Fibroblast of lung (primary cell): Measurements from ENCODE around the gene LRRC66. TPM values are rescaled to one million over a fixed set of nuclear protein-coding genes. Genes with fewer than 3 reads are reported as not detected.

Experiments
- DNase-seq, 2 donors: peaks; one replicate each; pipeline versions ENCODE4 v3.0.0 to v3.0.0-alpha.2; 2010; ENCODE audit warnings: low read depth in 2 of 2
- H2AFZ ChIP-seq: 2 replicates; pipeline ENCODE4 v1.5.1; 2012; ENCODE audit warnings: low read length, control low read depth, inconsistent platforms
- H3K27ac ChIP-seq: 2 replicates; pipeline ENCODE4 v1.5.1; 2011; ENCODE audit warnings: low read length, control low read depth; ENCODE audit not compliant: insufficient read depth
- H3K27me3 ChIP-seq: 2 replicates; pipeline ENCODE4 v1.5.1; 2011; ENCODE audit warnings: mild to moderate bottlenecking, low read length; ENCODE audit not compliant: control insufficient read depth, insufficient read depth
- H3K36me3 ChIP-seq: 2 replicates; pipeline ENCODE4 v1.5.1; 2011; ENCODE audit warnings: low read length; ENCODE audit not compliant: control insufficient read depth, insufficient read depth
- H3K4me1 ChIP-seq: 2 replicates; pipeline ENCODE4 v1.5.1; 2011; ENCODE audit warnings: low read length; ENCODE audit not compliant: control insufficient read depth, insufficient read depth; ENCODE audit errors: extremely low read depth
- H3K4me2 ChIP-seq: 2 replicates; pipeline ENCODE4 v1.5.1; 2011; ENCODE audit warnings: low read length, control low read depth; ENCODE audit not compliant: insufficient read depth; ENCODE audit errors: extremely low read depth
- H3K4me3 ChIP-seq, 4 experiments: fragments of 200-600 bp in 1 of 4; sonication (generic) in 1 of 4; replicated peaks in 1 of 4; 2 replicates each; pipeline ENCODE4 v1.5.1; 2011 to 2016; ENCODE audit warnings: low read length in 4 of 4, low read depth in 3 of 4, mild to moderate bottlenecking in 3 of 4, control low read depth in 2 of 4, inconsistent platforms in 1 of 4, mixed read lengths in 1 of 4; ENCODE audit not compliant: insufficient read depth in 1 of 4; ENCODE audit errors: control extremely low read depth in 1 of 4
- H3K79me2 ChIP-seq: 2 replicates; pipeline ENCODE4 v1.5.1; 2012; ENCODE audit warnings: mild to moderate bottlenecking, low read length, inconsistent platforms; ENCODE audit not compliant: control insufficient read depth, insufficient read depth
- H3K9ac ChIP-seq: 2 replicates; pipeline ENCODE4 v1.5.1; 2011; ENCODE audit warnings: mild to moderate bottlenecking, low read length, control low read depth; ENCODE audit not compliant: insufficient read depth
- H3K9me3 ChIP-seq: 2 replicates; pipeline ENCODE4 v1.5.1; 2012; ENCODE audit warnings: low read depth, low read length; ENCODE audit not compliant: control insufficient read depth, insufficient read depth
- H4K20me1 ChIP-seq: 2 replicates; pipeline ENCODE4 v1.5.1; 2011; ENCODE audit warnings: low read length; ENCODE audit not compliant: control insufficient read depth, insufficient read depth; ENCODE audit errors: extremely low read depth
- EZH2 ChIP-seq: IDR thresholded peaks from 2 replicates; pipeline ENCODE4 v1.5.1; 2012; ENCODE audit warnings: low read length, control low read depth, mild to moderate bottlenecking; ENCODE audit errors: missing control alignments
- polyA plus RNA-seq, 2 donors: library from polyadenylated mRNA; depleted of rRNA in 1 of 2; stranded (reverse) in 1 of 2; unstranded in 1 of 2; fragments of >200 nt; gene quantifications; 2 replicates each; pipeline ENCODE4 v1.2.1, GENCODE V29; 2011 to 2012; ENCODE audit warnings: missing spikeins in 1 of 2
- total RNA-seq: library from RNA; depleted of rRNA; stranded (reverse); fragments of >200 nt; gene quantifications from 2 replicates; pipeline ENCODE4 v1.2.1, GENCODE V29; 2014
- TF ChIP-seq, protein P1 (sequence below), 2 donors: IDR thresholded peaks in 1 of 2; conservative IDR thresholded peaks in 1 of 2; 1 replicate in 1 of 2; 2 replicates in 1 of 2; pipeline ENCODE4 v1.5.1; 2011 to 2012; ENCODE audit warnings: low read length in 2 of 2, control low read depth in 1 of 2, inconsistent platforms in 1 of 2, low read depth in 1 of 2, mild to moderate bottlenecking in 1 of 2

The LRRC66 gene
- total and polyA plus RNA-seq, 2 donors (not counting 1 experiment from before 2014, with no cell fraction given) = 0.17 to 0.83 TPM

DNA sequence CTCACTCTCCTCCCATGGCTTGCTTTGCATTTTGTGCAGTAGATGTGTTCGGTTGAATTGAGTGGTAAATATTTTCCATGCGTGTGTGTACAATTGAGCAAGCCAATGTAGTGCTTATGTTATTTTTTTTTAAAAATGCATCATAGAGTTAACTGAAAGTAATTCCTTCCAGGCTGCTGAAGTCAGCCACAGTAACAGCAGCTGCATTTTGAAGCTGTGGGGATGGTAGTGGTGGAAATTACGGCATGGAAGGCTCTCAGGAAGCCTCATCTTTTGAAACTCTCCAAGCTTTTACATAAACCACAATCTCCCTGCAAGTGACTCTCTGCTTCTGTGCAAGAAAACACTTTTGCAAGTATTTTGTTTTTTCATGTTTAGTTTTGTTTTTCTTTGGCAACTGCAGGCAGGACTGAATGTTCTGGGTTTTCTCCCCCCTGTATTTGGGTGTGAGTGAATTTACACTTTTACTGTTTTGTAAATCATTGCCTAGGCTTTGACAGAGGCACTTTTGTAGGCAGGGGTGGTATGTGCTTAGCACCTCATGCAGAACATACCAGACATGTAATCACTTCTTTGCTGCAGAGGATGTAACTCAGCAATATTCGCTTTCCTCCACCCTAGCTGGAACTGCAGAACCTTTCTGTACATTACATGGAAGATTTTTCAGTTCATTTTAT lies 56.2 kb downstream of the LRRC66 start:
- Histone ChIP-seq H3K36me3 (no peaks in the 10 kb centered on the region), H2AFZ (no peak overlapping the region), H3K27ac (no peak overlapping the region), H3K4me2 (no peak overlapping the region), H3K27me3 (no peaks in the 10 kb centered on the region), H3K9me3 (no peaks in the 10 kb centered on the region), H3K4me3 (no peak overlapping the region), H3K79me2 (no peaks in the 10 kb centered on the region), H4K20me1 (no peaks in the 10 kb centered on the region), H3K9ac (no peak overlapping the region), H3K4me1 (no peaks in the 10 kb centered on the region)
- DNase-seq = no peak
- TF ChIP-seq, protein P1, sequence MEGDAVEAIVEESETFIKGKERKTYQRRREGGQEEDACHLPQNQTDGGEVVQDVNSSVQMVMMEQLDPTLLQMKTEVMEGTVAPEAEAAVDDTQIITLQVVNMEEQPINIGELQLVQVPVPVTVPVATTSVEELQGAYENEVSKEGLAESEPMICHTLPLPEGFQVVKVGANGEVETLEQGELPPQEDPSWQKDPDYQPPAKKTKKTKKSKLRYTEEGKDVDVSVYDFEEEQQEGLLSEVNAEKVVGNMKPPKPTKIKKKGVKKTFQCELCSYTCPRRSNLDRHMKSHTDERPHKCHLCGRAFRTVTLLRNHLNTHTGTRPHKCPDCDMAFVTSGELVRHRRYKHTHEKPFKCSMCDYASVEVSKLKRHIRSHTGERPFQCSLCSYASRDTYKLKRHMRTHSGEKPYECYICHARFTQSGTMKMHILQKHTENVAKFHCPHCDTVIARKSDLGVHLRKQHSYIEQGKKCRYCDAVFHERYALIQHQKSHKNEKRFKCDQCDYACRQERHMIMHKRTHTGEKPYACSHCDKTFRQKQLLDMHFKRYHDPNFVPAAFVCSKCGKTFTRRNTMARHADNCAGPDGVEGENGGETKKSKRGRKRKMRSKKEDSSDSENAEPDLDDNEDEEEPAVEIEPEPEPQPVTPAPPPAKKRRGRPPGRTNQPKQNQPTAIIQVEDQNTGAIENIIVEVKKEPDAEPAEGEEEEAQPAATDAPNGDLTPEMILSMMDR (conservative IDR thresholded peaks at IDR 0.05 in 1 of 2, IDR thresholded peaks at IDR 0.05 in 1 of 2; ENCODE audit: low read depth in 1 of 2, low read length in 2 of 2) = no peak
- no peak for TF ChIP-seq EZH2

DNA sequence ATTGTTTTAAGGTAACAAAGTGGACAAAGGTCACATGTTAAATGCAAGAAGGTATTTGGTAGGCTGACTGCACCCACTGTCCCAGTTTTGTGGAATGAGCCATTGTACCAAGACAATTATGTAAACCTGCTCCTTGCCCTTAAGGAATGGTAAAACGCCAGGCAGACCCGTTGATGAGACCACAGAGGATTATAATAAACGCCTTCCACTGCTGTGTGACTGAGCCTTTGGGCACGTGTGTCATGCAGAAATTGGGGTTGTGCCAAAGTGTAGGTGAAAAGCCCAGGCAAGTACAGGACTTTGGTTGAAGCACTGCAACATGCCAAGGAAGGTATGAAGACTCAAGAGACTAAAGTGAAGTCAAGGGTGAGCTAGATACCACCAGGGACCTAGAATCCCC lies 59.7 kb downstream of the LRRC66 start:
- H3K4me1 ChIP-seq = no peaks in the 10 kb centered on the region
- no peaks in the 10 kb centered on the region for H3K79me2 ChIP-seq
- H3K4me2 ChIP-seq = no peak overlapping the region
- H3K4me3 ChIP-seq = no peak overlapping the region
- H3K27ac ChIP-seq = no peak overlapping the region
- H2AFZ ChIP-seq = no peak overlapping the region
- no peaks in the 10 kb centered on the region for H3K9me3 ChIP-seq
- H3K36me3 ChIP-seq = no peaks in the 10 kb centered on the region
- H3K27me3 ChIP-seq = no peaks in the 10 kb centered on the region
- no peak overlapping the region for H3K9ac ChIP-seq
- DNase-seq = no peak
- H4K20me1 ChIP-seq = no peaks in the 10 kb centered on the region
- TF ChIP-seq EZH2 = no peak
- TF ChIP-seq, protein P1 (conservative IDR thresholded peaks at IDR 0.05 in 1 of 2, IDR thresholded peaks at IDR 0.05 in 1 of 2; ENCODE audit: low read depth in 1 of 2, low read length in 2 of 2) = no peak

DNA sequence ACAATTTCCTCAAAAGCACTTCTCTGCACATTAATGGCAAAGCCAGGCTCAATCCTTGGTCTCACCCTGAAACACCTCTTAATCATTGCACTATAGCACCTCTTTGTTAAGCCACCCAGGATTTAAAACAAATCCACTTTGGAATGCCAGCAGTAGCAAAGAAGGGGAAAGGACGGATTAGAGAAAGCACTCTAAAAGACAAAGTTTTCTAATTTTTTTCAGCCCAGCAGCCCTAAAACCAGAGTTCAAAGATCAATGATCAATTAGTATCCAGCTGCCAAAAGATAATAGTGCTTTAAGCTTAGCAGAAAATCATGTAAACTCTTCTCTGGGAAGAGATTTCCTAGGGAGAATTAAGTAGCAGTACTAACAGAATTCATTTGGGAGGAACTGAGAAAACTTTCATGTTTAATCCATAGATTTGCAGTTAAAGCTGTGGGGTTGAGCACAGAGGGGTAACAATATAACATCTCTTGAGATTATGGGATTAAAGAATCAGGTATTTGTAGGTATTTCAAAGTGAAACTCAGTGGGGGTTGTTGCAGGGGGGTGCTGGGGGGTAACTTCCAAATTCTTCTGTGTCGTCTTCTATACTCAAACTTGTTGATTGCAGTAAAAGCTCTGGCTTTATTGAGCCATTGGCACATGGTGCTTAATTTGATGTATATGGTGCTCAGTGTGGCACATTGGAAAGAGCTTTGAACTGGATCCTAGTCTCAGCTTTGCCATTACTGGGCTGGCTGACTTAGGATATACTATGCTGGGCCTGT lies 61.8 kb downstream of the LRRC66 start:
- TF ChIP-seq, protein P1 (conservative IDR thresholded peaks at IDR 0.05 in 1 of 2, IDR thresholded peaks at IDR 0.05 in 1 of 2; ENCODE audit: low read depth in 1 of 2, low read length in 2 of 2) = no peak
- no peak for TF ChIP-seq EZH2
- Histone ChIP-seq H3K4me1 (no peaks in the 10 kb centered on the region), H3K9me3 (no peaks in the 10 kb centered on the region), H3K27ac (no peak overlapping the region), H3K9ac (no peak overlapping the region), H3K27me3 (no peaks in the 10 kb centered on the region), H3K4me2 (no peak overlapping the region), H3K4me3 (no peak overlapping the region), H4K20me1 (no peaks in the 10 kb centered on the region), H3K36me3 (no peaks in the 10 kb centered on the region), H3K79me2 (no peaks in the 10 kb centered on the region), H2AFZ (no peak overlapping the region)
- DNase-seq = no peak
